GM03348 (cell line): Measurements from ENCODE around the gene RHOJ.

Experiments used
- DNase-seq: peaks from one replicate; pipeline ENCODE4 v3.0.0; 2012; ENCODE audit warnings: low spot score

Gene RHOJ

DNA sequence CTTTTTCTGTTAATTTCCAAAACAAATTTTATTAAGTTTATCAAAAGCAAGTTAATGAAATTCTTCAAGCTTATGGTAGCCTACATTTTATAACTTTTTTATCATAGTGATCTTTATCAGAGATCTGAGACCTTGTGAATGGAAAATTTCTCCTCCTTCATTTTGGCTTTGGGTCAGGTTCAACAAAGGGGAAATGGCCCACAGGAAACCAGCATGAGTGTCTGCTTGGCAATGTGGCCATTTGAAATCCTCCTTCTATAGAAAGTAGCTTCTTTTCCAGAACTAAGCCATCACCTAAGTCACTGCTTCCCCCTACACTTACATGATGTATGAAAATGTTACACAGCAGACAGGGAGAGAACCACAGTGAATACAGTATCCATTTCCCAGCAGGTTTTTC is 1.6 kb downstream of the RHOJ start:
- peak; percentile 24 for DNase-seq

DNA sequence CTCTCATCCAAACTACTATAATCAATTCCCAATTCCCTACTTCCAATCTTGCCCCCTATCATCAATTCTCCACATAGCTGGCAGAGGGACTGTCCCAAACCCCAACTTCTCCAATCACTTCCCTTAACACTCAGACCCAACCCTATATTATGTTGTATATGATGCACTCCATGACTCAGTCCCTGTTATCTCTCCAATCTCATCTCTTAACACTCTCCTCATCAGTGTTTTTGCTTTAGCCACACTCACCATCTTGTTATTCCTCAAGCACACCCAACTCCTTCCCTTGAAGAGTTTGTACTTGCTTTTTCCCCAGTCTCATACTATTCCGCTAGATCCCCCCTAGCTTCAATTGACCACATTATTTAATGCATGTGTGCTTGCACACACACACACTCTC is 4.9 kb downstream of the RHOJ start:
- no peak for DNase-seq

DNA sequence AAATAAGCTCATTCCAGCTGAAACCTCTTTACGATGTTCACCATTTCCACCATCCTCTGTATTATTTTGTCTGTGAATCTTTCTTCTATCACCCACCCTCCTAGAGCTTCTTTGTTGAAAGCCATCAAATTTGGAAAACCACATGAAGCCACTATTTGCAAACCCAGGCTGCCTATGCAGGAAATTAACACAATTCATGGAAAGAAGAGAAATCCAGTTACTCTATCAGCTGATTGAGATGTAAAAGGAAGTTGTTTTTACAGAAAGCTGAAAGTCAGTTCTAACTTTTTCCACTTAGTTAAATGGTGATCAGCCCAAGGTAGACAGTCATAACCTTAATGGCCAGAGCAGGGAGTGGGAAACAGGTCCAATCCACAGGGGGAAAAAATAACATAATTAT is 6.6 kb downstream of the RHOJ start:
- no peak for DNase-seq

DNA sequence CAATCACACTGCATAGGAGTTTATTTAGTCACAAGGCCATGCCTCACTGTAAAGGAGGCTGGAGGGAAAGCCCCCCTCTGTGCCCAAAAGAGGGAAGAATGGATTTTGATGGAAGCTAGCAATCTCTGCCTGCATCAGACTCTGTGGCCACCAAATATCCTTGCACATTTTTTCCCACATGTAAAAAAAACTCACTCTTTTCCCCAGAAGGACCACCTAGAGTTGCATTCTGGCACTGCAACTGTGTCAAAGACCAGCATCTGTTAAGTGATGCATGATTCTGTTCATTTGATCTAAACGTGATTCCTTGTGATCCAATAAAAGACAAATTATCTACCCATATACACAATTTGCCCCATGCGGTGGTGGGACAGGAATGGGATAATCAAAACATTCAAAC is 8.0 kb downstream of the RHOJ start:
- DNase-seq = no peak

DNA sequence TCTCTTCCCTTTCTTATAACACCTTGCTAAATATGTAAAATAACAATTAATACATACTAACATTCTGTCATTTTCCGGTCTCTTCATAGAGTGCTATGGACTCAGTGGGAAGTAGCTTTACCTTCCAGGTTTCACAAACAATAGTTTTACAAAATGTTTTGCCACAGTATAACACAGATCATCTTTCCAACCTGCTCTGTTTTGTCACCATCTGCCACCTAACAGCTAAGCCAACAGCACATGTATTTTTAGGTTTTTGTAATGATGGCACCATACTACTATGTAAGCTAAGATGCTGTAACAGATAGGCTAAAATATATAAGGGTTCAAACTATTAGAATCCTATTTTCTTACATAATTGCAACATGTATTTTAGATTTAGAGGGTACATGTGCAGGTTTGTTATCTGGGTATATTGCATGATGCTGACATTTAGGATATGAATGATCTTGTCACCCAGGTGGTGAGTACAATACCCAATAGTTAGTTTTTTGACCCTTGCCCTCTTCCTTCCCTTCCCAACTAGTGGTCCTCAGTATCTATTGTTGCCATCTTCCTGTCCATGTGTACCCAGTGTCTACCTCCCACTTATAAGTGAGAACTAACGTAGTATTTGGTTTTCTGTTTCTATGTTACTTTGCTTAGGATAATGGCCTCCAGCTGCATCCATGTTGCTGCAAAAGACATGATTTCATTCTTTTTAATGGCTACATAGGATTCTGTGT is 8.7 kb downstream of the RHOJ start:
- no peak for DNase-seq

DNA sequence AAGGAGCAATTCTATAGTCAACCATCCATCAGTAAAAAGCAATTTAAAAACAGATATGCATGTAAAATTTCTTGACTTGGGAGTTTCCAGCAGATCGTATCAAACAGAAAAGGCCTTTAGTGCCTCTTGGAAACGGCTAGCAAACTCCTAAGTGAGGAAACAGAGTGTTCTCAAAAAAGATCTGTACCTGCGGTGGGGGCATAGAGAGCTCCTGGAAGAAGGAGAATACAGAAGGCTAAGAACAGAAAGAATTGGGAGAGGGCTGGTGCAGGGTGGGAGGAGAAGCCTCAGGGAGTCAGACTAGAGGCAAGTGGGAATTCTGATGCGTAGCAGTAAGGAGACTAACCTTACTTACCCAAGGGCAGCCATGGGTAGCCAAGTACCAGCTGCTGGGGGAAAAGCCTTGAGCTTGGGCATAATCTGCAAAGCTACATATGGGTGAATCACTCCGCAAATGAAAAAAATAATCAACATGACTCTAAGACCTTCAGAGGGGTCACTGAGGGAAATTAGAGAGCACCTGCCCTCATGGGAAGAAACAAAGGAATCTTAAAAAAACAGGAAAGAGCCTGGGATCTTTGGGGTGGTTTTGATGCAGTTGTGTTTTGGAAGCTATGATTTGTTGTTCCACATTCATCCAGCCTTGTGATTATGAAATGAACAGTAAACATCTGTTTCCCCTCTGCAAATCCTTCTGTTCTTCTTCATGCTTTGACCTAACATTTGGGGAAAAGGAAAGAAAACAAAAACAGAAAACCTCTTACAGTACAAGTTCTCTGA is 10.4 kb downstream of the RHOJ start:
- DNase-seq = no peak

DNA sequence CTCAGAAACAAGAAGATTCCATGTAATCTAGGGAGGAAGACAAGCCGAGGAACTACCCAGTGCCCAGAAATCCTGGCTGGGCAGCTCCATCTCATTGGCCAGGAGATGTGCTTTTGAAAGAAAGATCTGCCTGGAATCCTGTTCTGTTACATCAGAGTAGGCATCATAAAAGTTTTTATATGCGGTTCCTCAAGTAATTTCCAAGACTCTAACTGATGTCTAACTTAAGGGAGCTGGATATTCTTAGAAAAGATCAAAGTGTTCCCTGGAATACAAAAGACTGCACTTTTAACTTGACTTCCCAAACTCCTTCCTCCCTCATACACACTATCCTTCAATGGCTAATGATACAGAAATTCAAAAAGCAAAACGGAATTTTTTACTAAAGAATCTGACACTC is 16.3 kb downstream of the RHOJ start:
- no peak for DNase-seq

DNA sequence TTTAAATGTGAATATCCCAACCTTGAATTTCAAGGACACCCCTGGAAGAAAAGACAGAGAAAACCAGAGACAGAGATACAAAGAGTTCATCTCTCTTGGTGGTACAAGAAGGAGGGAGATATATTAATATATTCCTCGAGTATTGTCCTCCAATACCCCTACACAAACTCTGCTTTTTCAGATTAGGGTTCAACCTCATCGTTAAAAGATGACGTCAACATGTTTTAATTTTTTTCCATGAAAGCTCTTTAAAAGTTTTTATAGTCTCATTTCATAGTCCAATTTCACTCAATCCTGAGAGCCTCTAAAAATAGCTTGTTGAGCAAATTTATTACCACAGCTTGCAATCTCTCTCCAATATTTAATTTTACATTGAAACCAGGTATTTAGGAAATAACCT is 19.4 kb downstream of the RHOJ start:
- no peak for DNase-seq

DNA sequence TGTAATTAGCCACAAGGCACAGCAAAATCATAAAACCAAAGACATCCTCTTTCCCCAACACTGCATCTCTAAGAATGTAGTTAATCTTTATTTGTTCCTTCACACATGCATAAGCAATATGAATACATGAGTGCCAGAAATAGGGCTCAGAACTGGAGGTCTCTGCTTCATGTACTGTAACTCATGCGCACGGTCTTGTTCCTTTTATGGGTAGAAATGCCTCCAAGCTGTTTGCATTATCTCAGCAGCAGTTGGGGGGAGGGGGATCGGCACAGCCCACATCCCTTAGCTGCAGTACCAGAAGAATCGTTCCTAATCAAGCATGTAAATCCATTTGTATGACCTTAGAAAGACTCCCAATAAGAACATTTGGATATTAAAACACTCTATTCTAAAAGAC is 20.0 kb downstream of the RHOJ start:
- DNase-seq = no peak

DNA sequence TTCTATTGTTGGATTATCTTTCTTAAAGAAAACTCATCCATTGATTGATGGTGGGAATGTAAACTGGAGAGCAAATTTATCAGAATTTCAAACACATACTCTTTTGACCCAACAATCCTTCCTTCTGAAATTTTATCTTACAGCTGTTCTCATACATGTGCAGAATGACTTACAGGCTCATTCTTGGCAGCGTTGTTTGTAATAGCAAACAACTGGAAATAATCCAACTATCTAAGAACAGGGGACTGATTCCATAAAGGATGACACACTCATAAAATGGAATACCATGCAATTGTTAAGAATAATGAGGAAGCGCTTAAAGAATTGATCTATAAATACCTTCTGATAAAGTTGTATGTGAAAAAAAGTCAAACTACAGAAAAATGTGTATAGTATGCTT is 24.0 kb downstream of the RHOJ start:
- DNase-seq = no peak

DNA sequence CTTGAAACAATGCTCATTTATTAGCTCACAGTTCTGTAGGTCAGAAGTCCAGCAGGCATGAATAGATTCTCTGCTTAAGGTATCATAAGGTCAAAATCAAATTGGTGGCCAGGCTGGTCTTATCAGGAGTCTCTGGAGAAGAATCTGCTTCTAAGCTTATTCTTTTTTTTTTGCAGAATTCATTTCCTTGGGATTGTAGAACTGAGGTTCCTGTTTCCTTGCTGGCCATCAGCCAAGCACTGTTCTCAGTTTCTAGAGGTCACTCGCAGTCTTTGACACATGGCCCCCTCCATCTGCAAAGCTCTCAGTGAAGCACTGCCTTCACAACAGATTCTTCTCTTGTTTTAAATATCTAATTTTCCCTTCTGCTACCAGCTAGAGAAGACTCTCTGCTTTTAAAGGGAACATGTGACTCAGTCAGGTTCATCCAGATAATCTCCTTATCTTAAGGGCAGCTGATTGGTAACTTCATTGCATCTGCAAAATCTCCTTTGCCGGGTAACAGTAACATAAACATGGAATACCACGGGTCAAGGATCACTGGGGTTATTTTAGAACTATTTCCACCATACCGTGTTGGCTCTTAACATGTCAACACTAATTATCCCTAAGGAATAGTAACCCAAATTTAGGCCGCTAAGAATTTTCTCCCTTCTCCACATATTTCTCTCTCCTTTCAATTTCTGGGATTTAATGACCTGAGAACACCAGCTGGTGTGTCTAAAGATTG is 25.3 kb downstream of the RHOJ start:
- DNase-seq = no peak

DNA sequence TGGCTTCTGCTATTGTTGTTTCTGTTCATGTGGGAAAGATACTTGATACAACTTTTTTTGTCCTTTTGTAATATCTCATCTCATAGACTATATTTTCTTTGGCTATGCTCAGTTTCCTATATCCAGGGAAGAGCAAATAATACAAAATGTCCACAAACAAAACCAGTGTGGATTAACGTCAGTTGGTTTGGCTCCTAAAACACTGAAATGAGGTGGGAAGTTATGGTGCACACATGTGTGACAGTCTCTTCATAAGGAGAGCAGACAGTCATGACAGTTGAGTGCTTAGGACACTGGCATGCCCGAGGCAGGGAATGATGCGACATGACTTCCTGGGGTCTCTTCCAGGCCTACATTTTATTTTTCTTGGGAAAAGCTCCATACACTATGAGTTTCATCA is 27.5 kb downstream of the RHOJ start:
- no peak for DNase-seq

DNA sequence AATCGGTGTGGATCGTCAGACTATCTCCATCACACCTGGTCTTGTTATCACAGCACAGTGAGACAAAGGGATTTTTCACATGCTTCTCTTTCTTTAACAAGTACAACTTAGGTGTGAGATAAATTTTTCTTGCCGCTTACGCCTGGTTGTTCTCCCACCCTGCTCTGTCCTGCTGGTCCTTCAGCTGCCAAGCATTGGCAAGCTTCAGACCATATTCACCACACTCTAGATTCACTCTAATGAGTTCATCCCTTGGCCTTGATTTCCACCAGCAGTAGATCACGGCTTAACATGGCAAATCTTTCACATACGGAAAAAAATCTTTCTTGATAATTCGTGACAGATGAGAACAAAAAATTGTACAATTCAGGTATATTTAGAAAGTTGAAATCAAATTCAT is 33.5 kb downstream of the RHOJ start:
- no peak for DNase-seq

DNA sequence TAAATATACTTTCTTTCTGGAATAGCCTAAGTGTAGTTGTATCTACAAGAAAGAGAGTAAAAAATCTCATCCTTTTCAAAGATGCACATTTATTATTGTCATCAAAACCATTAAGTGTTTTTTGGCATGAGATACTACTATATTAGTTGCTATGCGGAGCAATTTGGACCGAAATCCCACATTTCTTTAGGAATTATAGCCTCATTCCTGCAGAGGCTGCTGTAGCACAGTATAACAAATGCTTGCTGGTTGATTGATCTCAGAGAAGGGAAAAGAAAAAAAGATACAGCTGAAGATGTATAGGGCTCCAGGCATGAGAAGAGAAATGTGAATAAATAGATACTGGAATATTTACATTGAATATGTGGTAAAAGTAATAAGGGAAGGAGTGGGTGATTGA is 36.0 kb downstream of the RHOJ start:
- DNase-seq = no peak

DNA sequence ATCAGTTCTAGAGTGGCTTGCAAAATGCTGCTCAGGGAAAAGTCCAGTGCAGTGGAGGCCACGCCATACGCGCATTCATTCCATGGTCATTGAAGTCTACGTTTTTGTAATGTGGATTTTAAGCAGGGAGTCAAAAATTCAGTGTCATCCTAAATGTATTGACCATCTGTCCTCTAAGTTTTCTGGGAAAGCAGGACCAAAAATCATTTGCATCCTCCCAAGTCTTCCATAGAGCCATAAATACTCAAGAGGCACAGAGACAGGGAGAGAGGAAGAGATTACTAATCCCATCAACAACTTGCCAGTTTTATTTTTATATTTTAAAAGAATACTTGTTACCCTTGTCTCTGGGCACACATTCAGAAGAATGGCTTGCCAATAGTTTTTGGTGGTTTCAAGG is 36.9 kb downstream of the RHOJ start:
- no peak for DNase-seq

DNA sequence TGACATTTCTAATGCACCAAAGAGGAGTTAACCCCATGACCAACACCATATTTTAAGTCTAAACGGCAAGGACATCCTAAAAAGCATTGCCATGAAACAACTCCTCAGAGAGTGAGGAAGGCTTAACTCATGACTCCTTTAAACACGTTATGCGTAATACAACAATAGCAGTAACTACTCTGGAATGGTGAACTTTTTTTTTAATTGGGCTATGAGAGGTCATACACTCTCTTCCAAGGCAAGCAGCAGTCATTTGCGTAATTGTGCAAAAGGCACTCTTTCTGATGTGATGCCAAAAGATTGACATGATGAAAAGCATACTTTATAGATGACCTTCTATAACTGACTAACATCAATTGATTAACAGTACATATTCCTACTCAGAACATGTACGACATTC is 39.4 kb downstream of the RHOJ start:
- peak; percentile 65 for DNase-seq

DNA sequence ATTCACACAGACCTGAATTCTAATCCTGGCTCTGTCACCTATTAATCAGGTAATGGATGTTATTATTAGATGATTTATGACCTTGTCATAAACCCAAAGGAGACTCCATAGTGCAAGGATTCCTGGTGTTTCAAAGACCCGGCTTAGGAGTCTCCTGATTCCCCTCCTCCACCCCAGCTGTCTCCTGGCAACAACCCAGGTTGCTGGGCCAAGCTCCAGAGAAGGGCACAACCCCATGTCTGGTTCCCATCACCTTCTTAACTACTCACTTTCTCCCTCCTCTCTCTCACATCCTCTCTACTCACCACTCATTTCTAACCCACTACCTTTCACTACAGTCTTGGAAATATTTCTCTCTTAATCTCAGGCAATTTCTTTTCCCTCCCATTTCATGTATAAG is 41.6 kb downstream of the RHOJ start:
- no peak for DNase-seq

DNA sequence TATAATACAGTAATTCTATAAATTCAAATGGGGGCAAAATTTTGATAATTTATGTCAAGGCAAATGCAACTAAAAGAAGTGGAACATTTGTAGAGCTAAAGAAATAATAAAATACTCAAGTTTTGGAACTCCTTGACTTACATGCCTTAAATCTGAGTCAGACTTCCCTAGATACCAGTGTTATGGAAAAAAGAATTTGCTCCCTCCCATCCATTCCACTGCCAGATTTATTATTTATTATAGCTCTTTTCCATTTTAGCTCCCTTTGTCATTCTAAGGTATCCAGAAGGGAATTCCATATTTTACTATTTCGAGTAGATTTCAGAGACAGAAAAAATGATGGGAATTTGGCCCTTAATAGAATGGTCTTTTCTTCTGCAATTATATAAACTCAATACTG is 44.0 kb downstream of the RHOJ start:
- peak; percentile 72 for DNase-seq

DNA sequence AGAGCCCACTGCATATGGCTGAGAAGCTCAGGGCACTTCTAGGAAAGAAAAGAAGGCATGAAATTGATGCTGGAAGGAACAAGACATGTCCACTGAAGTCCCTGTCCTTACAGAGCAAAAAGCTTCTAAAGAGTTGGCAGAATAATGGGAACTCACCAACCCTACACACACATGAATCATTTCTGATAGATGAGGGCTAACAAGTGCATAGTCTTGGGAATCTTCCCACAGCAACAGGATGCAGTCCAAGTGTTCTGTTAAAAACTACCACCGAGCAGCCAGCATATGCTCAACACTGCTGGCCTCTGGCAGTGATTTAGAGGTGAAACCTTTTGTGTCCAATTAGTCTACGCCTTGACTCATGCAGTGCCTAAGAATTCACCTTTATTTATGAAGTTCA is 44.8 kb downstream of the RHOJ start:
- DNase-seq = peak; percentile 48

DNA sequence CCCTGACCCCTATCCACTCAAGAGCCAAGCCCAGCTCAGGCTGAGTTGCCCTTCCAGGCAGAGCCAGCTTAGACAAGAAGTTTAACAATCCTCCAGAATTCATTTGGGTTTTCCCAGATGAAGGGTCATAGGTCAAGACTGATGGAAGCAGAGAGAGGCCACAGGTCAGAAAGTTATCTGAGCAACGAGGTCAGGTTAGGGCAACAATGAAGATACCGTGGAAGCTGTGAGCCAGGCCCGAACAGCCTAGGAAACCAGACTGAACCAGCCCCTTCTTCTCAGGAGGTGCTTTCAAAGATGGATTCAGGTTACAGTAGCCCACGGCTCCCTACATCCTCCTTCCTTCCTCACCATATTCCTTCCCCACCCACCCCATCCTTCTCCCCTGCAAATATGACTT is 53.1 kb downstream of the RHOJ start:
- DNase-seq = no peak

DNA sequence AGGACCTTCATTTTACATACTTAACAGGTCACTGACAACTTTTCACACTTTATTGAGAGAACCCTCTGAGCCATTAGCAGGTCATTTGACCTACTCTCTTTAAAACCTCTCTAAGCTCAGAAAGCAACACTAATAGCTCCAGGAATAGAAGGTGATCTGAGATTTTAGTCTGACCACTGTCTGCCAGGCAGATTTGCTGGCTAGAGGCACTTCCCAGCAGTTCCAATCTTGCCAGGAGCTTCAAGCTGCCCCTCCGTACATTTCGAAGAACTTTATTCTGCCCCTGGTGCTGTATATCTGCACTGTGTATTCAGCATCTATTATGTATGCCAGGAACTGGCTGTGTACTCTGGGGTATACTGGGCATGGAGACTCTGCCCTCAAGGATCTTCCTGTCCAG is 58.2 kb downstream of the RHOJ start:
- DNase-seq = no peak

DNA sequence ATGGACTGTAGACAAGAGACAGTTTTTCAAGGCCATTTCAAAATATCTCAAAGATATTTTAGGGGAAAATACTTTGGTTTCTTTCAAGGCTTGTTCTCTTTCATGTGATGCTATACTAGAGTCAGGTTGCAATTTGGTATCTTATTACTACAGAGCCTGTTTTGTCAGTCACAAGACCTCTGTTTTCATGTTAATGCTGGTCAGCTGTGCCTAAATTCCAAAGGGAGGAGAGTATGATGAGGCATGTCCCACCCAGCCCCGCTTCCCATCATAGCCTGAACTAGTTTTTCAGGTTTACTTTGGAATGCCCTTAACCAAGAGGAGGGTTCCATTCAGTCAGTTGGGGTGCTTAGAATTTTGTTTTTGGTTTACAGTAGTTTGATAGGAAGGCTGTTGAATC is 61.9 kb downstream of the RHOJ start:
- DNase-seq = no peak

DNA sequence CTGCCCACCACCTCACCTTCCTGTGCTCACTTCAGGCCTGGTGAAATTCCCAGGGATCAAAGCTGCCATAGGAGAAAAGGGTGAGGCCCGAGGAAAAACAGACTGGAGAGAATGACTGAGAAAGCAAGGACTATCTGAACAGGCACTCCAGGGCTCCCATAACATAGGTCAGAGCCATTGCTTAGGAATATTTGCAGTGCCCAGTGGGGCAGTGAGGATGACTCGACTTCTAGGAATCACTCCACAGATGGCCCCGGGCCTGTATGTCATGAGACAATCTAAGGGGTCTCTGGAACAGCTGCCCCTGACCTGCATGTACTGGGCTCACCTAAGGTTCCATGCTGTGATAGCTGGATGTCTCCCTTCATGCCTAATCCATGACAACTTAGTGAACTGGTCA is 62.9 kb downstream of the RHOJ start:
- DNase-seq = no peak
